Fibroblast of lung (primary cell): Measurements from ENCODE around the gene COL3A1. TPM values are rescaled to one million over a fixed set of nuclear protein-coding genes. Genes with fewer than 3 reads are reported as not detected.

Experiments
- DNase-seq, 2 donors: peaks; one replicate each; pipeline versions ENCODE4 v3.0.0 to v3.0.0-alpha.2; 2010; ENCODE audit warnings: low read depth in 2 of 2
- H2AFZ ChIP-seq: 2 replicates; pipeline ENCODE4 v1.5.1; 2012; ENCODE audit warnings: low read length, control low read depth, inconsistent platforms
- H3K27ac ChIP-seq: 2 replicates; pipeline ENCODE4 v1.5.1; 2011; ENCODE audit warnings: low read length, control low read depth; ENCODE audit not compliant: insufficient read depth
- H3K27me3 ChIP-seq: 2 replicates; pipeline ENCODE4 v1.5.1; 2011; ENCODE audit warnings: mild to moderate bottlenecking, low read length; ENCODE audit not compliant: control insufficient read depth, insufficient read depth
- H3K36me3 ChIP-seq: 2 replicates; pipeline ENCODE4 v1.5.1; 2011; ENCODE audit warnings: low read length; ENCODE audit not compliant: control insufficient read depth, insufficient read depth
- H3K4me1 ChIP-seq: 2 replicates; pipeline ENCODE4 v1.5.1; 2011; ENCODE audit warnings: low read length; ENCODE audit not compliant: control insufficient read depth, insufficient read depth; ENCODE audit errors: extremely low read depth
- H3K4me2 ChIP-seq: 2 replicates; pipeline ENCODE4 v1.5.1; 2011; ENCODE audit warnings: low read length, control low read depth; ENCODE audit not compliant: insufficient read depth; ENCODE audit errors: extremely low read depth
- H3K4me3 ChIP-seq, 4 experiments: fragments of 200-600 bp in 1 of 4; sonication (generic) in 1 of 4; replicated peaks in 1 of 4; 2 replicates each; pipeline ENCODE4 v1.5.1; 2011 to 2016; ENCODE audit warnings: low read length in 4 of 4, low read depth in 3 of 4, mild to moderate bottlenecking in 3 of 4, control low read depth in 2 of 4, inconsistent platforms in 1 of 4, mixed read lengths in 1 of 4; ENCODE audit not compliant: insufficient read depth in 1 of 4; ENCODE audit errors: control extremely low read depth in 1 of 4
- H3K79me2 ChIP-seq: 2 replicates; pipeline ENCODE4 v1.5.1; 2012; ENCODE audit warnings: mild to moderate bottlenecking, low read length, inconsistent platforms; ENCODE audit not compliant: control insufficient read depth, insufficient read depth
- H3K9ac ChIP-seq: 2 replicates; pipeline ENCODE4 v1.5.1; 2011; ENCODE audit warnings: mild to moderate bottlenecking, low read length, control low read depth; ENCODE audit not compliant: insufficient read depth
- H3K9me3 ChIP-seq: 2 replicates; pipeline ENCODE4 v1.5.1; 2012; ENCODE audit warnings: low read depth, low read length; ENCODE audit not compliant: control insufficient read depth, insufficient read depth
- H4K20me1 ChIP-seq: 2 replicates; pipeline ENCODE4 v1.5.1; 2011; ENCODE audit warnings: low read length; ENCODE audit not compliant: control insufficient read depth, insufficient read depth; ENCODE audit errors: extremely low read depth
- EZH2 ChIP-seq: IDR thresholded peaks from 2 replicates; pipeline ENCODE4 v1.5.1; 2012; ENCODE audit warnings: low read length, control low read depth, mild to moderate bottlenecking; ENCODE audit errors: missing control alignments
- polyA plus RNA-seq, 2 donors: library from polyadenylated mRNA; depleted of rRNA in 1 of 2; stranded (reverse) in 1 of 2; unstranded in 1 of 2; fragments of >200 nt; gene quantifications; 2 replicates each; pipeline ENCODE4 v1.2.1, GENCODE V29; 2011 to 2012; ENCODE audit warnings: missing spikeins in 1 of 2
- total RNA-seq: library from RNA; depleted of rRNA; stranded (reverse); fragments of >200 nt; gene quantifications from 2 replicates; pipeline ENCODE4 v1.2.1, GENCODE V29; 2014
- TF ChIP-seq, protein P1 (sequence below), 2 donors: IDR thresholded peaks in 1 of 2; conservative IDR thresholded peaks in 1 of 2; 1 replicate in 1 of 2; 2 replicates in 1 of 2; pipeline ENCODE4 v1.5.1; 2011 to 2012; ENCODE audit warnings: low read length in 2 of 2, control low read depth in 1 of 2, inconsistent platforms in 1 of 2, low read depth in 1 of 2, mild to moderate bottlenecking in 1 of 2

Gene COL3A1
- total and polyA plus RNA-seq, 2 donors (not counting 1 experiment from before 2014, with no cell fraction given): 925 to 2,255 TPM

DNA sequence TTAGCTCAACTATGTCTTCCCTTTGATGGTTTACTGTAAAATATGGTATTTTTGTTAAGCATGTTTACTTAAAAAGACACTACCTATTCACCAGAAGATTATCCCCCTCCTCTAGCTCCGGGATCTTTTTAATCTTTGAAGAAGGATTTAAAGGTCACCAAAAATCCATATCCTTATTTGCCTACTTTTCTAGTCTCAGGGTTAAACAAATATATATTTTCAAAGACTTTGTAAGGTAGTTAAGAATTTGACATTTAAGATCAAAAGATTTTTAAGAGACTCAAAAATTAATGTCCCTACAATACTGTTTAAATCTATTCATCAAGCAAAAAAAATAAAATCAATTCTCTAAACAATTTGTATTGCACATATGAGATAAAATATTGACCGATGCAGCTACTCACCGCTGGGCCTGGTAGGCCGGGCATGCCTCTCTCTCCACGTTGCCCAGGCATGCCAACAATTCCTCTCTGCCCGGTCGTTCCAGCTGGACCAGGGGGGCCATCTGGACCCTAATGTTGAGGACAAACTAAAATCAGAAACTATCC is 76.1 kb downstream of the COL3A1 start:
- H3K27me3 ChIP-seq: no peaks in the 10 kb centered on the region
- peaks cover 18% of the 10 kb centered on the region for H3K36me3 ChIP-seq
- no peak overlapping the region for H3K4me2 ChIP-seq
- no peaks in the 10 kb centered on the region for H3K9me3 ChIP-seq
- H3K9ac ChIP-seq: no peak overlapping the region
- no peak overlapping the region for H2AFZ ChIP-seq
- H4K20me1 ChIP-seq: peaks cover 4% of the 10 kb centered on the region
- no peaks in the 10 kb centered on the region for H3K4me1 ChIP-seq
- H3K27ac ChIP-seq: no peak overlapping the region
- TF ChIP-seq, protein P1, sequence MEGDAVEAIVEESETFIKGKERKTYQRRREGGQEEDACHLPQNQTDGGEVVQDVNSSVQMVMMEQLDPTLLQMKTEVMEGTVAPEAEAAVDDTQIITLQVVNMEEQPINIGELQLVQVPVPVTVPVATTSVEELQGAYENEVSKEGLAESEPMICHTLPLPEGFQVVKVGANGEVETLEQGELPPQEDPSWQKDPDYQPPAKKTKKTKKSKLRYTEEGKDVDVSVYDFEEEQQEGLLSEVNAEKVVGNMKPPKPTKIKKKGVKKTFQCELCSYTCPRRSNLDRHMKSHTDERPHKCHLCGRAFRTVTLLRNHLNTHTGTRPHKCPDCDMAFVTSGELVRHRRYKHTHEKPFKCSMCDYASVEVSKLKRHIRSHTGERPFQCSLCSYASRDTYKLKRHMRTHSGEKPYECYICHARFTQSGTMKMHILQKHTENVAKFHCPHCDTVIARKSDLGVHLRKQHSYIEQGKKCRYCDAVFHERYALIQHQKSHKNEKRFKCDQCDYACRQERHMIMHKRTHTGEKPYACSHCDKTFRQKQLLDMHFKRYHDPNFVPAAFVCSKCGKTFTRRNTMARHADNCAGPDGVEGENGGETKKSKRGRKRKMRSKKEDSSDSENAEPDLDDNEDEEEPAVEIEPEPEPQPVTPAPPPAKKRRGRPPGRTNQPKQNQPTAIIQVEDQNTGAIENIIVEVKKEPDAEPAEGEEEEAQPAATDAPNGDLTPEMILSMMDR (conservative IDR thresholded peaks at IDR 0.05 in 1 of 2, IDR thresholded peaks at IDR 0.05 in 1 of 2; ENCODE audit: low read depth in 1 of 2, low read length in 2 of 2): no peak
- no peak for TF ChIP-seq EZH2
- DNase-seq: no peak
- no peaks in the 10 kb centered on the region for H3K79me2 ChIP-seq
- no peak overlapping the region for H3K4me3 ChIP-seq

DNA sequence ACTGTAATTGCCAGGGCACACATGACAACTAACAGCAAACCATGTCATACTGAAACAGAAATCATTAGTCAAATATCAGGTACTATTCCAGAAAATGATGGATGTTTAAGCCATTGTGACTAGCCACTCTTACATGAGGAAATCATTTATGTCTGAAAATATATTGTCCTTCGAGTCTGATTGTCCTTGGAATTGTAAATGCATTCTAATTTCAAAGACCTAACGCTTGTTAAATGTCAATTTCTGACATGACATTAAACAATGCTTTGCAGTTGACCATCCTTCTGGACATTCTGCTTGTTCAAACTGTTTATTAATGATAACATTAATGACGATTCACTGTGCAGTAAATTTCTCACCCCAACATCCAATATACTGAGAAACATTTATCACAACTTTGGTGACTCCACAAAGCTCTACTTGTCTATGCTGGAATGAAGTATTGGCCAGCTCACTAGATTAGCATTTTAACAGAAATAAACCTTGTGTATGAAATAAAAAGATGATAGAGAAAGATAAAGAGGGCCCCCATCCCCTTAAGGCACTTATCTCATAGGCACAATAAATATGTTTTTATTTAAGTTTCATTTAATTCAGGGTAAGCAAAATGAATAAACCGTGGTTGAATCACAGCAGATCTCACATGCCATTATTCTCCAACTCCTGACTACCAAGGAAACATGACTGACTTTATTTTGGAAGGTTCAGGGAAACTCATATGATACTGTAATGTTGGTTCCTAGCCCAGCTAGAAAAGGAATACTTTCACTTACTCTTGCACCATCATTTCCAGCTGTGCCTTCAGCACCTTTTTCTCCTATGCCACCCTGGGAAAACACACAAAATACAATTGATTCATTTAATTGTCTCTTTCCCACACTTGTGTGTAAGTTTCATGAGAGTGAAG is 82.3 kb downstream of the COL3A1 start:
- DNase-seq: peak; percentile 15 to 31
- Histone ChIP-seq H3K79me2 (no peaks in the 10 kb centered on the region), H3K4me3 (no peak overlapping the region), H3K4me2 (no peak overlapping the region), H3K27ac (no peak overlapping the region), H4K20me1 (no peaks in the 10 kb centered on the region), H3K36me3 (peaks cover 14% of the 10 kb centered on the region), H3K27me3 (no peaks in the 10 kb centered on the region), H3K9me3 (no peaks in the 10 kb centered on the region), H3K4me1 (no peaks in the 10 kb centered on the region), H2AFZ (no peak overlapping the region), H3K9ac (no peak overlapping the region)
- TF ChIP-seq, protein P1 (conservative IDR thresholded peaks at IDR 0.05 in 1 of 2, IDR thresholded peaks at IDR 0.05 in 1 of 2; ENCODE audit: low read depth in 1 of 2, low read length in 2 of 2): no peak
- TF ChIP-seq EZH2: no peak

DNA sequence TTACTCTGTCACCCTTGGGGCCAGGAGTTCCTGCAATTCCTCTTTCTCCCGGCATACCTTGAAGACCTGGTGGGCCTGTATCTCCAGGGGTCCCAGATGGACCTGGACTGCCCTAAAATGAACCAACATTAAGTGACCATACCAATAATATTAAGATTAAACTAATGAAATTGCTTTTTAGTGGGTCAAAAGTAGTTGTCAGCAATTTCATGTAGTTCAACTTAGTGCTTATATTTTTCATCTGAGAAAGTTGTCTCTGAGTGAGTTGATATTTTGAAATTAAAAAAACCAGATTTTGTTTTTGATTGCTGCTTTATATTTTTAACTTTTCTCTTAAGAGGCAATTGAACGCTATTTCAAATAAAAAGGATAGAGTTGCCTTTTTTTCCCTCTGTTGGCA is 83.1 kb downstream of the COL3A1 start:
- H4K20me1 ChIP-seq: no peaks in the 10 kb centered on the region
- DNase-seq: no peak
- no peaks in the 10 kb centered on the region for H3K4me1 ChIP-seq
- no peaks in the 10 kb centered on the region for H3K79me2 ChIP-seq
- H3K4me2 ChIP-seq: peak overlapping the region; percentile 7
- no peaks in the 10 kb centered on the region for H3K27me3 ChIP-seq
- no peak overlapping the region for H3K9ac ChIP-seq
- peaks cover 14% of the 10 kb centered on the region for H3K36me3 ChIP-seq
- no peak for TF ChIP-seq EZH2
- TF ChIP-seq, protein P1 (conservative IDR thresholded peaks at IDR 0.05 in 1 of 2, IDR thresholded peaks at IDR 0.05 in 1 of 2; ENCODE audit: low read depth in 1 of 2, low read length in 2 of 2): no peak
- no peak overlapping the region for H2AFZ ChIP-seq
- H3K9me3 ChIP-seq: no peaks in the 10 kb centered on the region
- no peak overlapping the region for H3K27ac ChIP-seq
- no peak overlapping the region for H3K4me3 ChIP-seq
